Muscle layer of duodenum (tissue), 2 donors: Measurements from ENCODE around the gene PABPN1.

Source experiments
- H3K27ac ChIP-seq: one replicate; pipeline ENCODE4 v1.7.0; 2013; ENCODE audit warnings: mild to moderate bottlenecking, low read length
- H3K27me3 ChIP-seq: one replicate; pipeline ENCODE4 v1.7.0; 2013; ENCODE audit warnings: low read depth, mild to moderate bottlenecking, control low read depth, low read length
- H3K36me3 ChIP-seq, 2 donors: one replicate each; pipeline ENCODE4 v1.7.0; 2013; ENCODE audit warnings: low read length in 2 of 2, control low read depth in 1 of 2, mild to moderate bottlenecking in 1 of 2; ENCODE audit not compliant: insufficient read depth in 2 of 2, control insufficient read depth in 1 of 2
- H3K4me1 ChIP-seq, 2 donors: one replicate each; pipeline ENCODE4 v1.7.0; 2013; ENCODE audit warnings: low read length in 2 of 2, mild to moderate bottlenecking in 2 of 2, control low read depth in 1 of 2, moderate library complexity in 1 of 2; ENCODE audit not compliant: insufficient read depth in 2 of 2, control insufficient read depth in 1 of 2
- H3K4me3 ChIP-seq, 2 donors: one replicate each; pipeline ENCODE4 v1.7.0; 2013; ENCODE audit warnings: low read length in 2 of 2, low read depth in 1 of 2, mild to moderate bottlenecking in 1 of 2
- H3K9me3 ChIP-seq, 2 donors: one replicate each; pipeline ENCODE4 v1.7.0; 2013; ENCODE audit warnings: low read length in 2 of 2, control low read depth in 1 of 2, mild to moderate bottlenecking in 1 of 2; ENCODE audit not compliant: control insufficient read depth in 1 of 2
- donor health status: healthy.

Gene PABPN1

DNA sequence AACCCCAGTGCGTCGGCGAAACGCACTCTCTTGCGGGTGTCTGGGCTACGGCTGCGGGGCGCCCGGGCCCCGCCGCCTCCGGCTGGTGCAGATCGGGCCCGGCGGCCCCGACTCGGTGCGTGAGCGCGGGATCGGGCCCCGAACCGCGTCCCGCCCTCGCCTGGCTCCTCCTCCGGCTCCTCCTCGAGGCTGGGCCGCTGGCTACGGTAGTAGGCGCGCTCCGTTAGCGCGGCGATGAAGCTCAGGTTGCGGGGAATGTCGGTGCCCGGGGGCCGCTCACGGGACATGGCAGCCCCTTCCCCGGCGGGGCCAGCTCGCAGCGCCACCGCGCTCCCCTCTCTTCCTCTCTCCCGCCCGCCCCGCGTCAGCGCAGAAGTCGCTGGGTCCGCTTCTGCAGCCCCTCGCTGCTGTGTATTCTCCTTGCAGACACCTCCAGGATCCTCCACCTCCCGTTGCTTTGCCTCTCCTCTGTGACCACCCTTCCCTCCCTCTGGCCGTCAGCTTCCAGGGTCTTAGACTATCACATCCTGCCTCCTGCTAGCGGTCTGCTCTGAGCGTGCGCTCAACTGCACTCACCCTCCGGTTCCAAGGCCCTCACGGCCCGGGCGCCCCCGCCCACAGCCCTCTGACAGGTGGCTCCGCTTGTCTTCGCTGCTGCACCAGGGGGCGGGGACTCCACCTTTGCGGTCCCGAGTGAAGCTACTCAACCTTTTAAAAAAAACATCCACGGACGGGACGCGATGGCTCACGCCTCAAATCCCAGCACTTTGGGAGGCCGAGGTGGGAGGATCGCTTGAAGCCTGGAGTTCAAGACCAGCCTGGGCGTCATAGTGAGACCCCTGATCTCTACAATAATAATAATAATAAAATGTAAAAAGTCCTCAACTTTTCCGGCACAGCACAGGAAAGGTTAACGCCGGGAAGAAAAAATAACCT is 18.7 kb upstream of the PABPN1 start, which contains the start of gene PPP1R3E:
PPP1R3E (minus strand) TSS at position 570 of the 936 bp plus-strand sequence; CDS start at position 287, 283 bp downstream.
- H3K27me3 ChIP-seq, result no peaks in the 10 kb centered on the region
- H3K4me3 ChIP-seq, result peak within 1 kb of the TSS; percentile 76 to 85
- peak within 1 kb of the TSS; percentile 80 for H3K27ac ChIP-seq
- H3K36me3 ChIP-seq, result peaks cover 0 to 18% of the 10 kb centered on the region in 2 donors
- peaks cover 20 to 33% of the 10 kb centered on the region in 2 donors for H3K4me1 ChIP-seq
- H3K9me3 ChIP-seq, result no peaks in the 10 kb centered on the region

DNA sequence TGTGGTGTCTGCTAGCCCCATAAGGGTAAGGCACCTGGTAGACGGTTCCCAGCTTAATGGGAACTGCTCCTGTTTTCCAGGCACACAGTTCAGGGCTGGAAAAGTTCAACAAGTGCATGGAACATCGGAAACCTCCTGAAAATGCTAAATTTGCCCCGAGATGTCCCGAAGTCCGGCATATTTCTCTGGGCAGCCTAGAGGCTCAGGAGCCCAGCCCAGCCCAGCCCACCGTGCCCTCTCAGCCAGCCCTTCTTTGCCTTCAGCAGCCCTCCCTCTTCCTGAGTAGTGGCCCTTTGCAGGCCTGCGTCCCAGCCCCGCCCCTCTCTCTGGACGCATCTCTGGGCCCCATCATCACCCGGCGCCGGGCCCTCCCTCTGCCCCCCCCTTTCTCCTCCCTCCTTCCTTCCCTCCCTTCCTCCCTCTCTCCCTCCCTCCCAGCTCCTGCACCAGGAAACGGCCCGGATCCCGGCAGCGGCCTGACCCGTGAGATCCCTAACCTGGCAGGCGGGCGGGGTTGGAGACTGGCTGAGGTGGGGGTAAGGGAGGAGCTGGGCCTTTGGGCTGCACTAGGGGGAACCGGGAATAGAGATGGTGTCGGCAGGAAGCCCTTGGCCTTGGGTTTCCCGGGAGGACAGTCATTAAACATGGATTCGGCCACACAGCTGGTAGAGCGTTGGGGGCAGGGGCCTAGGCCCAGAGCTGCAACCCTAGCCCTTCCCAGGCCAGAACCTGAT is 14.7 kb upstream of the PABPN1 start, which contains the start of gene BCL2L2:
BCL2L2 (plus strand) TSS at position 422 of the 734 bp plus-strand sequence. CDS start 935 bp downstream, outside the sequence.
- H3K9me3 ChIP-seq, result no peaks in the 10 kb centered on the region
- no peaks in the 10 kb centered on the region for H3K27me3 ChIP-seq
- H3K27ac ChIP-seq, result peak within 1 kb of the TSS; percentile 97
- H3K4me3 ChIP-seq, result peak within 1 kb of the TSS; percentile 67 to 95
- H3K4me1 ChIP-seq, result peaks cover 20 to 51% of the 10 kb centered on the region in 2 donors
- H3K36me3 ChIP-seq, result peaks cover 18 to 22% of the 10 kb centered on the region in 2 donors

GRCh38 chr14:23307146-23307530 is 14.1 kb upstream of the PABPN1 start:
- no peaks in the 10 kb centered on the region for H3K9me3 ChIP-seq
- peak overlapping the region; percentile 67 to 95 for H3K4me3 ChIP-seq
- H3K36me3 ChIP-seq, result peaks cover 18 to 22% of the 10 kb centered on the region in 2 donors
- H3K27me3 ChIP-seq, result no peaks in the 10 kb centered on the region
- peaks cover 20 to 48% of the 10 kb centered on the region in 2 donors for H3K4me1 ChIP-seq
- peak overlapping the region; percentile 97 for H3K27ac ChIP-seq

DNA sequence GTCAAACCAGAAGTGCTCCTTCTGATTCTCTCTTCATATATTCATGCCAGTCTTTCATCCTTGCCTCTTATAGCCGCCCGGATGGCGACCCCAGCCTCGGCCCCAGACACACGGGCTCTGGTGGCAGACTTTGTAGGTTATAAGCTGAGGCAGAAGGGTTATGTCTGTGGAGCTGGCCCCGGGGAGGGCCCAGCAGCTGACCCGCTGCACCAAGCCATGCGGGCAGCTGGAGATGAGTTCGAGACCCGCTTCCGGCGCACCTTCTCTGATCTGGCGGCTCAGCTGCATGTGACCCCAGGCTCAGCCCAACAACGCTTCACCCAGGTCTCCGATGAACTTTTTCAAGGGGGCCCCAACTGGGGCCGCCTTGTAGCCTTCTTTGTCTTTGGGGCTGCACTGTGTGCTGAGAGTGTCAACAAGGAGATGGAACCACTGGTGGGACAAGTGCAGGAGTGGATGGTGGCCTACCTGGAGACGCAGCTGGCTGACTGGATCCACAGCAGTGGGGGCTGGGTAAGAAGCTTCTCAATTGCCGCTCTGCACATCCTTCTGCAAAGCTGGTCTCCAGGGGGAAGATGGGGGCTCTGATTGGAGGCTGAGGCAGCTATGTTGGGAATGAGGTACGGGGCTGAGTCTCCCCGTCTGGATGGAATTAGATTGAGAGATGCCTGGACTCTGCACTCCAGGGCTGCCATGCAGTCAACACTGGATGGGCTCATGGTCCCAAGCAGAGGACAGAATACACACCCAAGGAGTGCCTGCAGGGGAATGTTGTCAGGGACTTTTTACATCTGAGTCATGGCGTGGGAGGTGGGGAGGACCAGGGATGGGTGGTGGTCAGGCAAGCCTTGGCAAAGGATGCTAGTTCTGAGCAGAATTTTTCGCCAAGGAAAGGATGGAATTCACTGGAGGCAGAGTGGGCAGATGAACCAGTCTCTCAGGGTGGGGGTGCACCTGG is 13.3 kb upstream of the PABPN1 start:
- Histone ChIP-seq H3K36me3 (peaks cover 18 to 22% of the 10 kb centered on the region in 2 donors), H3K4me3 (peak overlapping the region; percentile 67 to 95), H3K4me1 (peaks cover 20 to 47% of the 10 kb centered on the region in 2 donors)

DNA sequence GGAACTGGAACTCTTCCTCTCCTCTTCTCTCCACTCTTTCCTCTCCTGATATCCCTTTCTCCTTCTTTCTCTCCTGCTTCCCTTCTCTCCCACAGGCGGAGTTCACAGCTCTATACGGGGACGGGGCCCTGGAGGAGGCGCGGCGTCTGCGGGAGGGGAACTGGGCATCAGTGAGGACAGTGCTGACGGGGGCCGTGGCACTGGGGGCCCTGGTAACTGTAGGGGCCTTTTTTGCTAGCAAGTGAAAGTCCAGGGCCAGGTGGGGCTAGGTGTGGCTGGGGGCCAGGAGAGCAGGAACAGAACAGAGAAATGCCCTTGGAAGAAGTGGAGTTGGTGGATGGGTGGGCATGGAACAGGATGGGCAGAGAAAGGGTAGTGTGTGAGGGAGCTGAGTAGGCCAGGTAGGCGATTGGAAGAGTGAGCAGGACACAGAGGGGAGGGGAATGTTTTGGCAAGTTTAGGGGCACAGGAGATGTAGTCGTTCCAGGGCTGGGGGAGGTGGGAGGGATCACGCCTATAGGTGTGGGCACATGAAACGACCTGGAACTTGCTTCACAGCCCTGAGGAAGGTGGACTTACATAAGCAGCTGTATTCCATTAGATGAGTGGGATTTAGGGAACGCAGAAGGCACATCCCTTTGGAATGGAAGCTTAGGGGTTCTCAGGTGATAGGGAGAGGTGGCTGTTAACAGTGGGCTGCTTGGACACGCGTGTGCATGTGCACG is 12.4 kb upstream of the PABPN1 start:
- Histone ChIP-seq H3K4me1 (peaks cover 20 to 47% of the 10 kb centered on the region in 2 donors), H3K9me3 (no peaks in the 10 kb centered on the region), H3K4me3 (peak overlapping the region in 1 of 2 donors; percentile 67), H3K36me3 (peaks cover 18 to 22% of the 10 kb centered on the region in 2 donors), H3K27me3 (no peaks in the 10 kb centered on the region), H3K27ac (no peak overlapping the region)

More for the DNA sequence above, 13.3 kb upstream of the PABPN1 start:
- Histone ChIP-seq H3K9me3 (no peaks in the 10 kb centered on the region), H3K27me3 (no peaks in the 10 kb centered on the region), H3K27ac (peak overlapping the region; percentile 97)

DNA sequence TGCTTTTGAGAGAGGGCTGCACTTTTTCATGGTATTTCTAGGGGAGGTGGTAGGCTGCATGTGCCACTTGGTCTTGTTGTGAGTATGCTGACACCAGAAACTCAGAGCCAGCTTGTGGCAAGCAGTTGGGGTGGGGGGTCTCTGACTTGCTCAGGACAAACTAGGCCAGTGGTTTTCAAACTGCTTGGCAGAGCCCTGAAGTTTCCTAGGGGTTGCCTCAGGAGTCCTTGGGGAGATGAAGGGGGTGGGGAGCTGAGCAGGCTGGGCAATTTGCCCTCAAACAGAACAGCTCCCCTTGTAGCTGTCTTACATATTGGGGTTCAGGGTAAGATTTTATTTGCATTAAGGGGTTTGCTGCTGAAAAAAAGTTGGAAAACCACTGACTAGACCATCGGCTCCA is 10.7 kb upstream of the PABPN1 start:
- Histone ChIP-seq H3K9me3 (no peaks in the 10 kb centered on the region), H3K4me1 (peaks cover 20 to 47% of the 10 kb centered on the region in 2 donors), H3K27ac (no peak overlapping the region), H3K27me3 (no peaks in the 10 kb centered on the region), H3K36me3 (peaks cover 18 to 22% of the 10 kb centered on the region in 2 donors), H3K4me3 (no peak overlapping the region)

DNA sequence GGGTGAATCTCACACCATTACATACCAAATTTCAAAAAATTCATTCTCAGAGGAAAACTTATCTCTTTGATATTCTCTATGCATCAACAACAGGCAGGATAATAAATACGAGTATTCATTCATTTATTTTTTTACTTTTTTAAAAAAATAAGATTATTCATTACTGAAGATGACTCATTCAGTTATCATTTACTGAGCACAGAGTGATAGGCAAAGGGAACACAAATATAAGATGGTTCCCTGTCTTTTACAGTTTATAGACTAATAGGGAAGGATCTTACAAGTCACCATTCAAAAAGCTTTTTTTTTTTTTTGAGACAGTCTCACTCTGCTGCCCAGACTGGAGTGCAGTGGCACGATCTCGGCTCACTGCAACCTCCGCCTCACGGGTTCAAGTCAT is 5.0 kb upstream of the PABPN1 start:
- H3K4me1 ChIP-seq, result peaks cover 0 to 5% of the 10 kb centered on the region in 2 donors
- H3K27me3 ChIP-seq, result no peaks in the 10 kb centered on the region
- H3K9me3 ChIP-seq, result no peaks in the 10 kb centered on the region
- peaks cover under 1 to 6% of the 10 kb centered on the region in 2 donors for H3K36me3 ChIP-seq
- no peak overlapping the region for H3K4me3 ChIP-seq
- no peak overlapping the region for H3K27ac ChIP-seq

DNA sequence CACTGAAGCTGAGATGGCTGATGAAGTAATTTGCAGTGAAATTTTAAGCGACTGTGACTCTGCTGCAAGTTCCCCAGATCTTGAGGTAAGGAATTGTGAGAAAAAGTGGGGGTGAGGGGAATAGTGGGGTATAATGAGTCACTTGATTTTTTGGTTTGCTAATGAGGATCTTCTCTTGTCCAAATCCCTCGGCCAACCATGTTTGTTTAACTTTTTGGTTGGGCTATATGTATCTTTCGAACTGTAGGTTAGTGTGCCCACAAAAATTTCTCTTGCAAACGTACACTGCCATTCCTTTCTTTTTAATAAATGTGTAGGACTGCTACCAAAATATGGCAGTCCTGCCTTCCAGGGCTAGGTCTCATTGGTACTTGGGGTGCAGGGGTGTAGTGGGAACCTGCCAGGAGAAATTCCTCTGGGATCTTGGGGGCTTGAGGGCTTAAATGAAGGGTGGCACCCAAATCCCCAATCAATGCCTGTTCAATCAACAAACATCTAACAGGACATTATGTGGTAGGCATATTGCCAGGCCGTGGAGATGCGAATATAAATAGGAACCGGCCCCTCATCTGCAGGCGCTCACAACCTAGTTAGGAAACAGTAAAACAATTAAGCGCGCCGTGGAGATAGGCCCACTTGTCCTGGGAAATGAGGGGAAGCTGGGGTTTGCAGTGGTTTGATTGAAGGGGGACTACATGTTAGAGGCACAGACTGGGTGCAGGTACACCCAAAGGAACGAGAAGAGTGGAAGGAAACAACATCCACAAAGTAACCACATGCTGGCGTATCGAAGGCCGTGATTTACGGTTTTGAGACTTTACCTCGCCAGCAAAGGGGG is 1.3 kb upstream of the PABPN1 start:
- Histone ChIP-seq H3K4me1 (peaks cover 11 to 19% of the 10 kb centered on the region in 2 donors), H3K27ac (peak overlapping the region; percentile 94), H3K9me3 (no peaks in the 10 kb centered on the region), H3K36me3 (peaks cover 18 to 22% of the 10 kb centered on the region in 2 donors), H3K27me3 (no peaks in the 10 kb centered on the region), H3K4me3 (peak overlapping the region; percentile 56 to 72)

DNA sequence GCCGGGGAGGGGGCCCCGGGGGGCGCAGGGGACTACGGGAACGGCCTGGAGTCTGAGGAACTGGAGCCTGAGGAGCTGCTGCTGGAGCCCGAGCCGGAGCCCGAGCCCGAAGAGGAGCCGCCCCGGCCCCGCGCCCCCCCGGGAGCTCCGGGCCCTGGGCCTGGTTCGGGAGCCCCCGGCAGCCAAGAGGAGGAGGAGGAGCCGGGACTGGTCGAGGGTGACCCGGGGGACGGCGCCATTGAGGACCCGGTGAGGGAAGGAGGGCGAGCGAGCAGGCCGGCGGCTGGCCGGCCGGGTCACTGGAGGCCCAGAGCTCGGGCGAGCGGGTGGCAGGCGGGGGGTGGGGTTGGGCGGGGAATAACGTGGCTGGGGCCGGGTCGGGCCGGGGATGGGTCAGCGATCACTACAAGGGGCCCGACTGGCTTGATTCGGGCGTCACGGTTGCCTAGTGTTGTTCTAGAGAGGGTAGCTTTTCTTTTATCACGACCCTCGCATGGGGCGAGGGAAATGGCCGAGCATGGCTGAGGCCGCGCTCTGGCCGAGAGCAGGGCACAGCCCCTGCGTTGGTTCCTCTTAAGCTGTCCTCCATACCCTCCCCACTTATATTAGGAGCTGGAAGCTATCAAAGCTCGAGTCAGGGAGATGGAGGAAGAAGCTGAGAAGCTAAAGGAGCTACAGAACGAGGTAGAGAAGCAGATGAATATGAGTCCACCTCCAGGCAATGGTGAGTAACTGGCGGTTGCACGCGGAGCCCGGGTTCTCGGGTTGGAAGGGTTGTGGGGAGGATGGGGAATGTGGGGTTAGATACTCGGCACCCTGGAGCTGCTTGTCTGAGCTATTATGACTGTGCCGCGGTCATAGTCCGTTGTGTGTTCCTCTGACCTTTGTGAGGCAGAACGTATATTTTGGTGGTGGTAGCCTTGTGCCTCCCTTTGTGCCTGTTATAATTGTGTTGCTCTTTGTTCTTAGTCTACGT is 603 bp downstream of the PABPN1 start:
- H3K27ac ChIP-seq, result peak overlapping the region; percentile 92
- H3K9me3 ChIP-seq, result no peaks in the 10 kb centered on the region
- no peaks in the 10 kb centered on the region for H3K27me3 ChIP-seq
- H3K36me3 ChIP-seq, result peaks cover 23 to 31% of the 10 kb centered on the region in 2 donors
- peak overlapping the region; percentile 75 to 94 for H3K4me3 ChIP-seq
- H3K4me1 ChIP-seq, result peaks cover 11 to 19% of the 10 kb centered on the region in 2 donors
